Subcutaneous adipose tissue (tissue), 4 donors: Measurements from ENCODE around the gene LSS. TPM values are rescaled to one million over a fixed set of nuclear protein-coding genes. Genes with fewer than 3 reads are reported as not detected.

Experiments
- CTCF ChIP-seq: fragments of 450-650 bp; IDR thresholded peaks from one replicate; pipeline ENCODE4 v1.5.1; 2016; ENCODE audit warnings: low read depth, mild to moderate bottlenecking, control low read depth, antibody characterized with exemption, moderate library complexity
- total RNA-seq, 4 donors: library from RNA; depleted of rRNA; stranded (reverse); fragments of >200 nt; gene quantifications; one replicate each; pipeline ENCODE4 v1.1.0, GENCODE V29; 2016

The LSS gene
- total RNA-seq, 4 donors from 2014 or later, result 46.5 to 194 (median 141) TPM

GRCh38 chr21:46151261-46151988 is 77.1 kb downstream of the LSS start:
- no peak for TF ChIP-seq CTCF

- no peak for TF ChIP-seq CTCF
Measured at GRCh38 chr21:46150491-46151121, 78.0 kb downstream of the LSS start.

- no peak for TF ChIP-seq CTCF
Measured at GRCh38 chr21:46150073-46150472, 78.5 kb downstream of the LSS start.

GRCh38 chr21:46149205-46149901 is 79.2 kb downstream of the LSS start:
- TF ChIP-seq CTCF, result no peak

GRCh38 chr21:46148106-46148505 is 80.5 kb downstream of the LSS start:
- TF ChIP-seq CTCF, result no peak

GRCh38 chr21:46146856-46147255 is 81.7 kb downstream of the LSS start:
- no peak for TF ChIP-seq CTCF
